GM12801 (cell line): ENCODE results near the gene TMEM161A.

Experiments used
- CTCF ChIP-seq: IDR thresholded peaks from one replicate; pipeline ENCODE4 v1.5.1; 2011; ENCODE audit warnings: control low read depth; ENCODE audit not compliant: insufficient read length; ENCODE audit errors: extremely low read depth

Gene TMEM161A

GRCh38 chr19:19138109-19138981 lies at the start of gene TMEM161A:
Gene TMEM161A (minus strand): TSS chr19:19138478. CDS start chr19:19138428, 50 bp downstream.
- TF ChIP-seq CTCF: no peak

- TF ChIP-seq CTCF: no peak
Measured at GRCh38 chr19:19186742-19187141, 48.5 kb upstream of the TMEM161A start.

GRCh38 chr19:19185853-19186740 lies 47.8 kb upstream of the TMEM161A start:
- TF ChIP-seq CTCF: no peak

GRCh38 chr19:19181488-19181998 lies 43.3 kb upstream of the TMEM161A start:
- no peak for TF ChIP-seq CTCF

- no peak for TF ChIP-seq CTCF
Measured at GRCh38 chr19:19179548-19180441, 41.5 kb upstream of the TMEM161A start.

- TF ChIP-seq CTCF: no peak
Measured at GRCh38 chr19:19176950-19177349, 38.7 kb upstream of the TMEM161A start.
